K562 (cell line): ENCODE results near the gene SLC10A3. TPM values are rescaled to one million over a fixed set of nuclear protein-coding genes. Genes with fewer than 3 reads are reported as not detected.

Source experiments
- CREB1 ChIP-seq, 2 experiments: sonication (generic) in 1 of 2; formaldehyde crosslinking in 1 of 2; IDR thresholded peaks; 2 replicates each; pipeline versions ENCODE4 v1.6.1 to v1.8.0; 2012 to 2022; ENCODE audit warnings: inconsistent platforms in 1 of 2, mild to moderate bottlenecking in 1 of 2, missing genetic modification reagents in 1 of 2, moderate library complexity in 1 of 2
- FOXA1 ChIP-seq: fragments of 450-650 bp; IDR thresholded peaks from 2 replicates; pipeline ENCODE4 v1.6.1; 2016; ENCODE audit warnings: mild to moderate bottlenecking, borderline replicate concordance
- HDAC2 ChIP-seq: fragments of 450-650 bp; IDR thresholded peaks from 2 replicates; pipeline ENCODE4 v1.6.1; 2016; ENCODE audit warnings: mild to moderate bottlenecking
- HEY1 ChIP-seq: fragments of 250-450 bp; sonication (Bioruptor Pico); IDR thresholded peaks from 2 replicates; pipeline ENCODE4 v1.5.0; 2020; ENCODE audit warnings: mild to moderate bottlenecking, moderate library complexity, borderline replicate concordance
- POLR3G ChIP-seq: IDR thresholded peaks from 2 replicates; pipeline ENCODE4 v1.6.1; 2011; ENCODE audit not compliant: insufficient read length, insufficient replicate concordance; ENCODE audit errors: extremely low read depth
- RAD21 ChIP-seq, 2 experiments: fragments of 250-450 bp in 1 of 2; fragments of 450-650 bp in 1 of 2; sonication (Bioruptor Pico) in 1 of 2; formaldehyde crosslinking in 1 of 2; IDR thresholded peaks in 1 of 2; conservative IDR thresholded peaks in 1 of 2; 2 replicates each; pipeline versions ENCODE4 v1.4.0 to v1.8.0; 2020 to 2022; ENCODE audit warnings: mild to moderate bottlenecking in 2 of 2, moderate library complexity in 1 of 2
- RBM34 ChIP-seq: fragments of 200-400 bp; formaldehyde crosslinking; IDR thresholded peaks from 2 replicates; pipeline ENCODE4 v1.6.1; 2018; ENCODE audit warnings: low read length, borderline replicate concordance; ENCODE audit not compliant: insufficient read depth
- RNF219 ChIP-seq: fragments of 250-450 bp; sonication (Bioruptor Pico); IDR thresholded peaks from 2 replicates; pipeline ENCODE4 v1.5.0; 2022; ENCODE audit warnings: mild to moderate bottlenecking
- TAF7 ChIP-seq: fragments of 450-650 bp; IDR thresholded peaks from 2 replicates; pipeline ENCODE4 v1.6.1; 2016; ENCODE audit warnings: missing genetic modification characterization, missing compliant biosample characterization
- ZBTB7A ChIP-seq: IDR thresholded peaks from 2 replicates; pipeline ENCODE4 v1.6.1; 2011; ENCODE audit warnings: low read depth, mild to moderate bottlenecking, low read length, moderate library complexity, borderline replicate concordance; ENCODE audit not compliant: control insufficient read depth
- ZNF184 ChIP-seq: sonication (generic); formaldehyde crosslinking; IDR thresholded peaks from 2 replicates; pipeline ENCODE4 v1.5.0; 2020; ENCODE audit warnings: missing genetic modification reagents
- ZNF408 ChIP-seq: fragments of 250-450 bp; sonication (Bioruptor Pico); IDR thresholded peaks from 2 replicates; pipeline ENCODE4 v1.4.0; 2020; ENCODE audit warnings: low read depth, mild to moderate bottlenecking, moderate library complexity
- ZNF76 ChIP-seq: fragments of 250-450 bp; sonication (Bioruptor Pico); IDR thresholded peaks from 2 replicates; pipeline ENCODE4 v1.4.0; 2020; ENCODE audit warnings: mild to moderate bottlenecking, moderate library complexity, borderline replicate concordance
- ZNF77 ChIP-seq: fragments of 250-450 bp; sonication (Bioruptor Pico); IDR thresholded peaks from 2 replicates; pipeline ENCODE4 v1.5.0; 2020
- polyA plus RNA-seq, 8 experiments: library from polyadenylated mRNA; depleted of rRNA in 4 of 8; stranded (reverse) in 5 of 8; unstranded in 3 of 8; fragments of >200 nt; fragmentation: Nextera tagmentation in 2 of 8; fragmentation: Illumina TruSeq in 1 of 8; extraction: Ambion mirVana in 2 of 8; extraction: Trizol in 1 of 8; gene quantifications; 2 replicates each; pipeline versions ENCODE4 v1.2.1 to v1.2.3, GENCODE V29; 2011 to 2014; ENCODE audit warnings: inconsistent platforms in 1 of 8, missing spikeins in 1 of 8
- total RNA-seq, 7 experiments: library from RNA; depleted of rRNA in 6 of 7; stranded (reverse); fragments of >200 nt in 6 of 7; fragmentation: Illumina TruSeq in 2 of 7; extraction: Trizol in 2 of 7; gene quantifications; 2 replicates each; pipeline versions ENCODE4 v1.2.1 to v1.2.3, GENCODE V29; 2011 to 2021; ENCODE audit warnings: low replicate concordance in 1 of 7
- TF ChIP-seq, protein P1 (sequence below): fragments of 250-450 bp; sonication (Bioruptor Pico); IDR thresholded peaks from 2 replicates; pipeline ENCODE4 v1.5.1; 2021; ENCODE audit warnings: mild to moderate bottlenecking
- TF ChIP-seq, protein P2 (sequence below): fragments of 250-450 bp; sonication (Bioruptor Pico); IDR thresholded peaks from 2 replicates; pipeline ENCODE4 v1.4.0; 2020; ENCODE audit warnings: mild to moderate bottlenecking, moderate library complexity
- TF ChIP-seq, protein P3 (sequence below): IDR thresholded peaks from 2 replicates; pipeline ENCODE4 v1.6.1; 2011; ENCODE audit not compliant: insufficient read length; ENCODE audit errors: extremely low read depth

SLC10A3 gene
- total and polyA plus RNA-seq, 9 of the 15 experiments (the other 6 are each of a cell fraction or from before 2014, with no cell fraction given), result 5.2 to 30.6 (median 16.7) TPM

- TF ChIP-seq, protein P1, sequence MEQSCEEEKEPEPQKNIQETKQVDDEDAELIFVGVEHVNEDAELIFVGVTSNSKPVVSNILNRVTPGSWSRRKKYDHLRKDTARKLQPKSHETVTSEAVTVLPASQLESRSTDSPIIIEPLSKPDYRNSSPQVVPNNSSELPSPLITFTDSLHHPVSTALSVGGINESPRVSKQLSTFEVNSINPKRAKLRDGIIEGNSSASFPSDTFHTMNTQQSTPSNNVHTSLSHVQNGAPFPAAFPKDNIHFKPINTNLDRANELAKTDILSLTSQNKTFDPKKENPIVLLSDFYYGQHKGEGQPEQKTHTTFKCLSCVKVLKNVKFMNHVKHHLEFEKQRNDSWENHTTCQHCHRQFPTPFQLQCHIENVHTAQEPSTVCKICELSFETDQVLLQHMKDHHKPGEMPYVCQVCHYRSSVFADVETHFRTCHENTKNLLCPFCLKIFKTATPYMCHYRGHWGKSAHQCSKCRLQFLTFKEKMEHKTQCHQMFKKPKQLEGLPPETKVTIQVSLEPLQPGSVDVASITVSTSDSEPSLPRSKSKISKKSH (CRISPR knock-in tag), result no peak
- TF ChIP-seq ZBTB7A (no peak), RAD21 (CRISPR knock-in tag; conservative IDR thresholded peaks at IDR 0.05 in 1 of 2, IDR thresholded peaks at IDR 0.05 in 1 of 2) (peak in 1 of 2 experiments; percentile 11; a peak in 2 of 4 replicates), HDAC2 (0 out of 2 replicates have a peak, but pooled peaks have one; percentile 47), HEY1 (CRISPR knock-in tag) (no peak), ZNF77 (CRISPR knock-in tag) (no peak), RBM34 (no peak), RNF219 (CRISPR knock-in tag) (no peak), TAF7 (tag) (peak; percentile 42; the same call in 1 of the 2 replicates), POLR3G (no peak), ZNF408 (CRISPR knock-in tag) (no peak), FOXA1 (no peak), ZNF76 (CRISPR knock-in tag) (no peak), CREB1 (IDR thresholded peaks at IDR 0.05) (peak; percentile 93), CREB1 (CRISPR knock-in tag; IDR thresholded peaks at IDR 0.05) (peak; percentile 88), ZNF184 (CRISPR knock-in tag) (no peak)
- TF ChIP-seq, protein P2, sequence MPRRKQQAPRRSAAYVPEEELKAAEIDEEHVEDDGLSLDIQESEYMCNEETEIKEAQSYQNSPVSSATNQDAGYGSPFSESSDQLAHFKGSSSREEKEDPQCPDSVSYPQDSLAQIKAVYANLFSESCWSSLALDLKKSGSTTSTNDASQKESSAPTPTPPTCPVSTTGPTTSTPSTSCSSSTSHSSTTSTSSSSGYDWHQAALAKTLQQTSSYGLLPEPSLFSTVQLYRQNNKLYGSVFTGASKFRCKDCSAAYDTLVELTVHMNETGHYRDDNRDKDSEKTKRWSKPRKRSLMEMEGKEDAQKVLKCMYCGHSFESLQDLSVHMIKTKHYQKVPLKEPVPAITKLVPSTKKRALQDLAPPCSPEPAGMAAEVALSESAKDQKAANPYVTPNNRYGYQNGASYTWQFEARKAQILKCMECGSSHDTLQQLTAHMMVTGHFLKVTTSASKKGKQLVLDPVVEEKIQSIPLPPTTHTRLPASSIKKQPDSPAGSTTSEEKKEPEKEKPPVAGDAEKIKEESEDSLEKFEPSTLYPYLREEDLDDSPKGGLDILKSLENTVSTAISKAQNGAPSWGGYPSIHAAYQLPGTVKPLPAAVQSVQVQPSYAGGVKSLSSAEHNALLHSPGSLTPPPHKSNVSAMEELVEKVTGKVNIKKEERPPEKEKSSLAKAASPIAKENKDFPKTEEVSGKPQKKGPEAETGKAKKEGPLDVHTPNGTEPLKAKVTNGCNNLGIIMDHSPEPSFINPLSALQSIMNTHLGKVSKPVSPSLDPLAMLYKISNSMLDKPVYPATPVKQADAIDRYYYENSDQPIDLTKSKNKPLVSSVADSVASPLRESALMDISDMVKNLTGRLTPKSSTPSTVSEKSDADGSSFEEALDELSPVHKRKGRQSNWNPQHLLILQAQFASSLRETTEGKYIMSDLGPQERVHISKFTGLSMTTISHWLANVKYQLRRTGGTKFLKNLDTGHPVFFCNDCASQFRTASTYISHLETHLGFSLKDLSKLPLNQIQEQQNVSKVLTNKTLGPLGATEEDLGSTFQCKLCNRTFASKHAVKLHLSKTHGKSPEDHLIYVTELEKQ, result no peak
- TF ChIP-seq, protein P3, sequence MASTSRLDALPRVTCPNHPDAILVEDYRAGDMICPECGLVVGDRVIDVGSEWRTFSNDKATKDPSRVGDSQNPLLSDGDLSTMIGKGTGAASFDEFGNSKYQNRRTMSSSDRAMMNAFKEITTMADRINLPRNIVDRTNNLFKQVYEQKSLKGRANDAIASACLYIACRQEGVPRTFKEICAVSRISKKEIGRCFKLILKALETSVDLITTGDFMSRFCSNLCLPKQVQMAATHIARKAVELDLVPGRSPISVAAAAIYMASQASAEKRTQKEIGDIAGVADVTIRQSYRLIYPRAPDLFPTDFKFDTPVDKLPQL, result no peak
These were observed at the start of gene SLC10A3 (continued) for GRCh38 chrX:154490414-154491083.
